Mucosa of stomach (tissue), 1 donor: ENCODE data around the gene NTM.

Experiments
- H3K27me3 ChIP-seq: one replicate; pipeline ENCODE4 v1.7.0; 2013; ENCODE audit warnings: mild to moderate bottlenecking, low read length; ENCODE audit not compliant: control insufficient read depth, insufficient read depth
- H3K36me3 ChIP-seq: one replicate; pipeline ENCODE4 v1.7.0; 2013; ENCODE audit warnings: low read length; ENCODE audit not compliant: control insufficient read depth, insufficient read depth
- H3K4me1 ChIP-seq: one replicate; pipeline ENCODE4 v1.7.0; 2013; ENCODE audit warnings: mild to moderate bottlenecking, low read length; ENCODE audit not compliant: control insufficient read depth, insufficient read depth
- H3K4me3 ChIP-seq: one replicate; pipeline ENCODE4 v1.7.0; 2013; ENCODE audit warnings: low read length
- H3K9ac ChIP-seq: one replicate; pipeline ENCODE4 v1.7.0; 2013; ENCODE audit warnings: mild to moderate bottlenecking, low read length, moderate library complexity
- H3K9me3 ChIP-seq: one replicate; pipeline ENCODE4 v1.7.0; 2013; ENCODE audit warnings: mild to moderate bottlenecking, low read length, moderate library complexity; ENCODE audit not compliant: control insufficient read depth
- donor health status: Pancreatic carcinoma.

The NTM gene

DNA sequence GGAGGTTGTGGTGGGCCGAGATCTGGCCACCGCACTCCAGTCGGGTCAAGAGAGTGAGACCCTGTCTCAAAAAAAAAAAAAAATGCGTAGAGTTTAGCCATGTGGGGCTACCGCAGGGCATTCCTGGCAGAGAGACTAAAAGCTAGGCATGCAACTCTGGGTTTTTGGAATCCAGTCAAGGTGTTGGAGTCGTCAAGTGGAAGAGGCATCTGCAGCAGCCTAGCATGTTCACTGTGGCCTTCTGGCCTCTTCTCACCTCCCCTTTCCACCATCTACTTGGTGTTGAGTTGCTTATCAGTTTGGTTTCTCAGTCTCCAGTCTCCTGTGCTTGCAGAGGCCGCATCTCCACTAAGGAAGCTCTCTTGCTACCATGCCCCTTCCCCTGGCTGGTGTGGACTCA is 572.5 kb downstream of the NTM start:
- no peaks in the 10 kb centered on the region for H3K36me3 ChIP-seq
- H3K9me3 ChIP-seq, result no peaks in the 10 kb centered on the region
- H3K27me3 ChIP-seq, result no peaks in the 10 kb centered on the region
- H3K9ac ChIP-seq, result no peak overlapping the region
- H3K4me1 ChIP-seq, result no peaks in the 10 kb centered on the region
- no peak overlapping the region for H3K4me3 ChIP-seq

DNA sequence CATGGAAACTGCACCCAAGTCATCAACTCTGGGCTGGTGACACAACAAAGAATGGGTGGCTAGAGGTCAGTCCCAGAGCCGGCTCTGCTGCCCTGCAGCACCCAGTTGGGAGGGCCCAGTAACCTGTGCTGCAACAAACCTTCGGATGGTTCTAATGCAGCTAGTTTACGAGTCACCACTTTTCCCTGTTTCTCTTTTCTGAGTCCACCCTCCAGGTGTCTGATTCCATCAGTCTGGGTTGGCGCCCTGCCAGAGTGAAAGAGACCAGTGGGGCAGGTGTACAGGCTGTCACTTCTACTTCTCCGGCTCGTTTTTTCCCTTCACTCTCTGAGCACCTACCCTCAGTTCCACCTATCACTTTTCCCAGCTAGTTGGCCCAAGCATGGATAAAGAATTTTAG is 572.9 kb downstream of the NTM start:
- H3K4me1 ChIP-seq, result no peaks in the 10 kb centered on the region
- H3K9ac ChIP-seq, result no peak overlapping the region
- no peaks in the 10 kb centered on the region for H3K9me3 ChIP-seq
- H3K27me3 ChIP-seq, result no peaks in the 10 kb centered on the region
- no peak overlapping the region for H3K4me3 ChIP-seq
- H3K36me3 ChIP-seq, result no peaks in the 10 kb centered on the region

DNA sequence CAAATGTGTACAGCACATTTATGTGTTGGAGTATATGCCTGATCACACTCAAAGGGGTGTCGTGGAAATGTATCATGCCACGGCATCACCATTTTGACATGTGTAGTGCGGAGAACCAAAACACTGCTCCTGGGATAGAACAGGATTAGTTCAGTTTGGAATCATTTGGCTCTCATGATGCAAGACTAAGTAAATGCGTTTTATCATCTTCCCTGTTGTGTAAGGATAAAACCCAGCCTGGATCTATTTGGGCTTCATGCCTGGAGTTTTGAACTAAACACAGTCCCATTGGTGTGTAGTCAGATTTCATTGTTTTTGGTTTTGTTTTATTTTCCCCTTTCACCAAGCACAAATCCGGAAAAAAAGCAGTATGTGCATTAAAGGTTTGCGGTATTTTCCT is 574.3 kb downstream of the NTM start:
- no peak overlapping the region for H3K4me3 ChIP-seq
- no peaks in the 10 kb centered on the region for H3K4me1 ChIP-seq
- no peaks in the 10 kb centered on the region for H3K36me3 ChIP-seq
- H3K27me3 ChIP-seq, result no peaks in the 10 kb centered on the region
- no peaks in the 10 kb centered on the region for H3K9me3 ChIP-seq
- no peak overlapping the region for H3K9ac ChIP-seq

DNA sequence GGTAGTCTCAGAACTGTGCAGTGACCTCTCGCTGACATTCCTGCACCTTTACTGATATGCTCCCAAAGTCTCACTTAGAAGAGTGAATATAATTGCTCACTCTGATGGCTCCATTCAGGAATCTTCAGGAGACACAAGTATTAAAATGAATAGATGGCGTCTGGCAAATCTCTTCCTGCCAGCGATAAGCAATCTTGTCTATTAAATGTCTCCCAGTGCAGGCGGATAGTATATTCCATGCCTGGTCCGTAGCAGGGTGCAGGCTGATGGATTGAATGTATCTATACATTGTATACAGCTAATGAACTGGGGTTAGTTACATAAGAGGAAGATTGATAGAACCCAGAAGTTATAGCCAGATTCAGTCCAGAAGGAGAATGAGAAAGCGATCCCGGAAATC is 575.3 kb downstream of the NTM start:
- Histone ChIP-seq H3K4me3 (no peak overlapping the region), H3K27me3 (no peaks in the 10 kb centered on the region), H3K9ac (no peak overlapping the region)

DNA sequence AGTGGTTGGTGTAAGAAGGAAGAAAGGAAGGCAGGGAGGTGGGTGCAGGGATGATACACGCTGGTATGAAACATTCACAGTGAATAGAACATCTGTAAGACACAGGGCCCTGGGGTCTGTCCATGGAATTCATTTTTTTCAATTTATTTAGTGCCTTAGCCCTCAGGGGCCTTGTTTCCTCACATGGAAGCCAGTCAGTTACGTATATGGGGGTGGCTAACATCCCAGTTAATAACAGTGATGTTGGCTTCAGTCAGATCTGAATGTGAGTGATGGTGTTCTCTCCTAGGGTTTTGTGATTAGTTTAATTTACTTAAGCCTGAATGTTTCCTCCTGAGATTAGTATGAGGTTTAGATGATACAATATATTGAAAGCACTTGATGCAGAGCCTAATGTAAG is 577.1 kb downstream of the NTM start:
- Histone ChIP-seq H3K9ac (no peak overlapping the region), H3K4me3 (no peak overlapping the region)

More for the DNA sequence above, 575.3 kb downstream of the NTM start:
- no peaks in the 10 kb centered on the region for H3K4me1 ChIP-seq
- H3K36me3 ChIP-seq, result no peaks in the 10 kb centered on the region
- no peaks in the 10 kb centered on the region for H3K9me3 ChIP-seq

DNA sequence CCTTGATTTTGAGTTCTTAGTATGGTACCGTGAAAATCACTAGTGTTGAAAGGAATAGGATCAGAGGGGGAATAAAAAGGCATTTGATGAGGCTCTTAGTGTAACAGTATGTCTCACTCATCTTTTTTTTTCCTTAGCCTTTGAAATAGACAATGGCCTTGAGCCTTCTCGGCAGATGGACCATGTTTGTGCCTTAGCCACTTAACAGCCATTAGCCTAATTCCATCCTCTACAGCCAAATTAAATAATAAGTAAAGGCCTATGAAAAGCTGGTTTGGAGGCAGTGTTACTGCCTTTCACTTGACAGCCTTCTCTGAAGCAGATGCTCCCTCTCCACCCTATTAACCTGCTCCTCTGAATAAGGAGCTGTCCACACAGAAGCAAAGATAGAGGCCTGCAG is 580.7 kb downstream of the NTM start:
- no peaks in the 10 kb centered on the region for H3K9me3 ChIP-seq
- H3K36me3 ChIP-seq, result no peaks in the 10 kb centered on the region
- H3K9ac ChIP-seq, result no peak overlapping the region
- H3K4me3 ChIP-seq, result no peak overlapping the region
- no peaks in the 10 kb centered on the region for H3K4me1 ChIP-seq
- no peaks in the 10 kb centered on the region for H3K27me3 ChIP-seq

More for the DNA sequence above, 577.1 kb downstream of the NTM start:
- H3K9me3 ChIP-seq, result no peaks in the 10 kb centered on the region
- no peaks in the 10 kb centered on the region for H3K4me1 ChIP-seq
- no peaks in the 10 kb centered on the region for H3K36me3 ChIP-seq
- H3K27me3 ChIP-seq, result no peaks in the 10 kb centered on the region

DNA sequence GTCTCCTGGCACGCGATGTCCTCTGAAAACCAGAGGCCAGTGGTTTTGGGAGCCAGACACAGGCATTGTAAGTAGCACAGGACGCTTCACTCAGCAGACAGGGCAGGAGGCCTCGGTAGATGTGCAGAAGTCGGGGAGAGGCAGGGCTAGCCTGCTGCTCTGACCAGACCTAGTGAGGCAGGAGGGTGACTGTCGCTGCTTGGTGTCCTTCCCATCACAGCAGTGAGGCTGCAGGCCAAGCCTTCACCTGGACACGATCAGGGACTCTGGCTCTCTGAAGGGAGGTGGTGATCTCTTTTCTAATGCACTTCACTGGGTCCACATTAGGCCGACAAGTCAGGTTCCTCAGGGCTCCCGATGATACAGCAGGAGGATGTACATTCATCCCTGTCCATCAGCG is 583.7 kb downstream of the NTM start:
- H3K27me3 ChIP-seq, result no peaks in the 10 kb centered on the region
- H3K4me3 ChIP-seq, result no peak overlapping the region

DNA sequence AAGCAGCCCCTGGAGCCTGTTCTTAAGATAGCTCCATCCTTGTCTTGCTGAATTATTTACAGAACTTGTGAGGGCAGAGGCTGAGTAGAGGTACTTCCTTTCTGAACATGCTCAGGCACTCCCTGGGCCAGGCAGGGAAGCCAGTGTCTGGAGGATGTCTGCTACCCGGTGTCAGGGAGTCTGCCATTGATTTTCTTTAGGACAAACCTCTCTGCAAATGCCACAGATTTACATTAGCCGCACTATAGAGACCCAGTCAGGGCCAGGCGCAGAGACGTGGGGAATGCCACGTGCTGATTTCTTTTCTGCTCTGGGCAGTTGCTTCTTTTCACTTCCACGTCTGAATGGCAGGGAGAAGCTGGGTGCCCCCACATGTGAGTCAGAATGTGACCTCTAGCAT is 585.5 kb downstream of the NTM start:
- no peaks in the 10 kb centered on the region for H3K36me3 ChIP-seq
- no peak overlapping the region for H3K9ac ChIP-seq
- no peak overlapping the region for H3K4me3 ChIP-seq
- no peaks in the 10 kb centered on the region for H3K4me1 ChIP-seq
- H3K9me3 ChIP-seq, result no peaks in the 10 kb centered on the region
- no peaks in the 10 kb centered on the region for H3K27me3 ChIP-seq

More for the DNA sequence above, 583.7 kb downstream of the NTM start:
- no peak overlapping the region for H3K9ac ChIP-seq
- H3K4me1 ChIP-seq, result no peaks in the 10 kb centered on the region
- H3K9me3 ChIP-seq, result no peaks in the 10 kb centered on the region
- H3K36me3 ChIP-seq, result no peaks in the 10 kb centered on the region

DNA sequence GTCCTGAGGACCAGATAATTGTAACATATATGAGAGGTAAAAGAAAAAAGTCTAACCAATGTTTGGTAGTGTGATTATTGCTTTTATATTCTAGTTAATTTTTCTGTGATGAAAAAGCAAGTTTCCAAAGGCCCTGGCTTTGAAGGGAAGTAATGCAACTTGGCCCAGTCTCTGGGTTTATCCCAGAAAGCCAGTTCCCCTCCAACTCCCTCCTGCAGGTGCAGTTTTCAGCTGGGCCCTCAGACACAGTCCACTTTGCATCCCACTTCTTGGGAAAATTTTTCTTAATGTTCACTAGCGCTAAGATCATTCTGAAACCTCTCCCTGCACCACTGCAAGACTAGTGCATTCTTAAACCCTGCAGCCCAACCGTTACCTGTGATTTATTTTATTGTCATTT is 586.8 kb downstream of the NTM start:
- H3K9ac ChIP-seq, result no peak overlapping the region
- H3K4me3 ChIP-seq, result no peak overlapping the region
- H3K9me3 ChIP-seq, result no peaks in the 10 kb centered on the region
- no peaks in the 10 kb centered on the region for H3K4me1 ChIP-seq
- no peaks in the 10 kb centered on the region for H3K36me3 ChIP-seq
- no peaks in the 10 kb centered on the region for H3K27me3 ChIP-seq

DNA sequence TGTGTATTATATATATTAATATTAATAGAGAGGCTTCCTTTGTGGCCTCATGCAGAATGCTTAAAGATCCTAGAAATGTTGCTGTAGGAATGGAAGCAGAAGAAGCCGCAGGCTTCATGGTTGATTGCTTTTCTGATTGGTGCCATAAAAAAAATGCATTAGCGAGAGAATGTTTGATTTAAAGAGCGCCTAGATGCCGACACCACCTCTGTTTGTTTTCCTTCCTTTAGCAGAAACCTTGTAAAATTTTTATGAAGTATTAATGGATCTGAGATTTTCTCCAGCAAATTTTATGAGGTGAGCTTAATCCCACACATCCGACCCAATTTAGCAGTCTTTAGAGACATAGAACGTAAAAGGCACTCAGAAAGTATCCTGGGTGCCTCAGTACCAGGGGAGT is 587.5 kb downstream of the NTM start:
- Histone ChIP-seq H3K4me1 (no peaks in the 10 kb centered on the region), H3K9ac (no peak overlapping the region), H3K9me3 (no peaks in the 10 kb centered on the region), H3K36me3 (no peaks in the 10 kb centered on the region), H3K27me3 (no peaks in the 10 kb centered on the region), H3K4me3 (no peak overlapping the region)

DNA sequence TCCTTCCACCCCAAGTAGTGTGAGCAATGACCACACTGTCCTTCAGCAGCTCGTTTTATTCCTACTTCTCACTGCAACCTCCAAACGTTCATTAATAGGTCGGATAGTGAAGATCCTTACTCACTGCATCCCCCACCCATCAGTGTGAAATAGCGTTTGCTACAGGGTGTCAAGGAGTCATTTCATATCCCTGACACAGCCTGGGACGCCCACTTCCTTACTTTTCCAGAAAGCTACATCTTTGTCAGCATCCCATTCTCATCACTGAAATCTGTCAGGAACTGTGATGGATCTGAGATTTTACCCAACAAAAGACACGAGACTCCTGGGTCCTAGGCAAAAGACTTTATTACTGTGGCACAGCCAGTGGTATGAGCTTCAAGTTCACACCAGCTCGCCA is 592.4 kb downstream of the NTM start:
- Histone ChIP-seq H3K27me3 (no peaks in the 10 kb centered on the region), H3K36me3 (no peaks in the 10 kb centered on the region), H3K9me3 (no peaks in the 10 kb centered on the region), H3K4me3 (no peak overlapping the region), H3K9ac (no peak overlapping the region), H3K4me1 (no peaks in the 10 kb centered on the region)

DNA sequence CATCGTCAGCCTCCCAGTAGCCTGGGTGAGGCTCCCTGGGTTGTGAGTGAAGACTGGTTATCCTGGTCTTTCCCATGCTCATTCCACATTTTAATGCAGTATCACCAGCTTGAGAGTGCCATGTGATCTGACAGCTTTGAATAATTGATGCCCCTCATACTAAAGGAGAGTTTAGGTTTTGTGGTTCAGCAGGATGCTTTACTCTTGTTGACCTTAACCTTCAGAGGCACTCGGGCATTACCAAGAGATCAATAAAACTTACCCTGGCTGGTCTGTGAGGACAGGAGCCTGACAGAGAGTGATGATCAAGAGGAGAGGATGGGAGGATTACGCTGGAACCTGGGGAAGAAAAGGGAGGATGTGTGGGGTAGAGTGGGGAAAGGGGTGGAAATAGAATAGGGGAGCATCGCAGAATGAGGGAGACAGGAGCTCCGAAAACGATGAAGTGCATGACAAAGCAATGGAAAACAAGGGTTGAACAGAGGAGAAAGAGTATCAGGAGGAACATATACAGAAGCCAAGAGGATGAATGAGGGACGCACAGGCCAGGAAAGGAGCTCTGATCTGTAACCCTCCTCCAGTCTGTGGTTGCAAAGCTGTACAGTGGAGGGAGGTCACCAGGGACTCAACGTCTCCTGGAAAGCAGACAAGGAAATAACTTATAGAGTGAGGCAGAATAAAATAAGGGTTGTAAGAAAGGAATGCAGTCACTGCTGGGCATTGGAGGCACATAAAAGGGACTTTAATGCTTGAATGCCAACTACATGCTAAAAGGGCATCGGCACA is 594.5 kb downstream of the NTM start:
- no peaks in the 10 kb centered on the region for H3K27me3 ChIP-seq
- H3K4me1 ChIP-seq, result no peaks in the 10 kb centered on the region
- H3K36me3 ChIP-seq, result no peaks in the 10 kb centered on the region
- no peaks in the 10 kb centered on the region for H3K9me3 ChIP-seq
- no peak overlapping the region for H3K4me3 ChIP-seq
- H3K9ac ChIP-seq, result no peak overlapping the region

DNA sequence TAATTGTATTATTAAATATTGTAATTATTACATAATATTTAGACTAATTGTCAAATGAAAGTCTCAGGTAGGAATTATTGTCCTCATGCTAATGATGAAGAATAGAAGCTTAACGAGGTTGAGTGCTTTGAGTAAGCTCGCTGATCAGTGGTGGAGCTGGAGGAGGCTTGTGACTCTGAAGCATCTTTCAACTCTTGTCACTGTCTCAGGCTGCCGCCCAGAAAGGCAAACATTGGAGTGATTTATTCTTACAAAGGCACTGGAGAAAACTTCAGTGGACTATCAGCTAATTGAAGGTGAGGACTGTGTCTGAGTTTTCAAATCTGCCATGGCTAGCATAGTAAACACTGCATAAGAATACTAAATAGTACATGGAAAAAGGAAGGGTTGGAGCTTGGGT is 595.1 kb downstream of the NTM start:
- Histone ChIP-seq H3K36me3 (no peaks in the 10 kb centered on the region), H3K9me3 (no peaks in the 10 kb centered on the region), H3K27me3 (no peaks in the 10 kb centered on the region), H3K4me1 (no peaks in the 10 kb centered on the region), H3K9ac (no peak overlapping the region), H3K4me3 (no peak overlapping the region)
